Measurements from ENCODE around the gene RNF113B. TPM values are rescaled to one million over a fixed set of nuclear protein-coding genes. Genes with fewer than 3 reads are reported as not detected.

The RNF113B gene
- total RNA-seq, 2 experiments from 2014 or later = not detected

GRCh38 chr13:98150832-98151479 is 26.1 kb downstream of the RNF113B start:
- no peak overlapping the region for H3K27ac ChIP-seq (ENCODE audit: low read depth, low read length, poor library complexity, severe bottlenecking)
- H3K4me1 ChIP-seq (ENCODE audit: insufficient read depth, low read length, poor library complexity, severe bottlenecking) = no peaks in the 10 kb centered on the region
- no peak overlapping the region for H3K4me3 ChIP-seq (ENCODE audit: low read depth, low read length, poor library complexity, severe bottlenecking)
- no peak for DNase-seq (ENCODE audit: low spot score)
- no TSS peak for BruUV-seq (replicated peaks)
- no peaks in the 10 kb centered on the region for H4K20me1 ChIP-seq (ENCODE audit: insufficient read depth, low read length)
- H3K79me2 ChIP-seq (ENCODE audit: insufficient read depth, low read depth, low read length) = no peaks in the 10 kb centered on the region
- H2AFZ ChIP-seq (ENCODE audit: low read length) = no peak overlapping the region
- CTCF ChIA-PET (ENCODE audit: unreplicated experiment) = no interaction called here
- POLR2A ChIA-PET = no interaction called here
- TF ChIP-seq CTCF (conservative IDR thresholded peaks at IDR 0.05; ENCODE audit: low read length) (no peak), EZH2phosphoT487 (IDR thresholded peaks at IDR 0.05; ENCODE audit: borderline replicate concordance, low read depth, low read length) (no peak)
- intact Hi-C loops (cut with micrococcal nuclease; ENCODE audit: unreplicated experiment) = no loop called here
- no peak overlapping the region for H3K4me2 ChIP-seq (ENCODE audit: low read length)
- no peaks in the 10 kb centered on the region for H3K9me2 ChIP-seq (ENCODE audit: insufficient read depth, low read length)
- no peaks in the 10 kb centered on the region for H3K36me3 ChIP-seq (ENCODE audit: insufficient read depth, low read length)
- H3K9me3 ChIP-seq (ENCODE audit: low read length) = no peaks in the 10 kb centered on the region

GRCh38 chr13:98147521-98147920 is 29.5 kb downstream of the RNF113B start:
- DNase-seq (ENCODE audit: low spot score) = no peak
- H3K27ac ChIP-seq (ENCODE audit: low read depth, low read length, poor library complexity, severe bottlenecking) = no peak overlapping the region
- intact Hi-C loops (cut with micrococcal nuclease; ENCODE audit: unreplicated experiment) = no loop called here
- POLR2A ChIA-PET = no interaction called here
- H3K4me1 ChIP-seq (ENCODE audit: insufficient read depth, low read length, poor library complexity, severe bottlenecking) = no peaks in the 10 kb centered on the region
- no peaks in the 10 kb centered on the region for H3K9me2 ChIP-seq (ENCODE audit: insufficient read depth, low read length)
- H2AFZ ChIP-seq (ENCODE audit: low read length) = no peak overlapping the region
- no TSS peak for BruUV-seq (replicated peaks)
- TF ChIP-seq CTCF (conservative IDR thresholded peaks at IDR 0.05; ENCODE audit: low read length) (no peak), EZH2phosphoT487 (IDR thresholded peaks at IDR 0.05; ENCODE audit: borderline replicate concordance, low read depth, low read length) (no peak)
- H3K36me3 ChIP-seq (ENCODE audit: insufficient read depth, low read length) = no peaks in the 10 kb centered on the region
- no peak overlapping the region for H3K4me2 ChIP-seq (ENCODE audit: low read length)
- no peaks in the 10 kb centered on the region for H3K79me2 ChIP-seq (ENCODE audit: insufficient read depth, low read depth, low read length)
- no peaks in the 10 kb centered on the region for H3K9me3 ChIP-seq (ENCODE audit: low read length)
- CTCF ChIA-PET (ENCODE audit: unreplicated experiment) = no interaction called here
- H3K4me3 ChIP-seq (ENCODE audit: low read depth, low read length, poor library complexity, severe bottlenecking) = no peak overlapping the region
- no peaks in the 10 kb centered on the region for H4K20me1 ChIP-seq (ENCODE audit: insufficient read depth, low read length)

- Histone ChIP-seq H3K9me2 (ENCODE audit: insufficient read depth, low read length) (no peaks in the 10 kb centered on the region), H3K4me1 (ENCODE audit: insufficient read depth, low read length, poor library complexity, severe bottlenecking) (no peaks in the 10 kb centered on the region), H3K4me2 (ENCODE audit: low read length) (no peak overlapping the region), H3K4me3 (ENCODE audit: low read depth, low read length, poor library complexity, severe bottlenecking) (no peak overlapping the region), H3K79me2 (ENCODE audit: insufficient read depth, low read depth, low read length) (no peaks in the 10 kb centered on the region), H3K9me3 (ENCODE audit: low read length) (no peaks in the 10 kb centered on the region), H2AFZ (ENCODE audit: low read length) (no peak overlapping the region), H3K27ac (ENCODE audit: low read depth, low read length, poor library complexity, severe bottlenecking) (no peak overlapping the region), H4K20me1 (ENCODE audit: insufficient read depth, low read length) (no peaks in the 10 kb centered on the region), H3K36me3 (ENCODE audit: insufficient read depth, low read length) (no peaks in the 10 kb centered on the region)
- ChIA-PET POLR2A (no interaction called here), CTCF (ENCODE audit: unreplicated experiment) (no interaction called here)
- no peak for TF ChIP-seq EZH2phosphoT487 (IDR thresholded peaks at IDR 0.05; ENCODE audit: borderline replicate concordance, low read depth, low read length)
- TF ChIP-seq CTCF (conservative IDR thresholded peaks at IDR 0.05; ENCODE audit: low read length) = no peak
- no peak for DNase-seq (ENCODE audit: low spot score)
- no TSS peak for BruUV-seq (replicated peaks)
- intact Hi-C loops (cut with micrococcal nuclease; ENCODE audit: unreplicated experiment) = no loop called here
These were observed 32.2 kb downstream of the RNF113B start for GRCh38 chr13:98144801-98145350.

All from OCI-LY7 (cell line).